HL-60 (cell line): Measurements from ENCODE around the gene TAS2R30.

ENCODE experiments used
- DNase-seq, 2 experiments: peaks; one replicate each; pipeline ENCODE4 v3.0.0-alpha.2; 2010 to 2020; ENCODE audit warnings: low read depth in 1 of 2, low spot score in 1 of 2
- H3K27ac ChIP-seq: fragments of 250-450 bp; sonication (Bioruptor Pico); replicated peaks from 2 replicates; pipeline ENCODE4 v1.5.1; 2020; ENCODE audit warnings: mild to moderate bottlenecking, moderate library complexity
- H3K27me3 ChIP-seq: fragments of 250-450 bp; sonication (Bioruptor Pico); 2 replicates; pipeline ENCODE4 v1.5.1; 2021; ENCODE audit warnings: mild to moderate bottlenecking, moderate library complexity; ENCODE audit not compliant: insufficient read depth, poor library complexity, severe bottlenecking
- H3K4me3 ChIP-seq: replicated peaks from 2 replicates; pipeline ENCODE4 v1.5.1; 2011; ENCODE audit warnings: mild to moderate bottlenecking, control low read depth, low read length; ENCODE audit not compliant: insufficient read depth
- CTCF ChIP-seq: IDR thresholded peaks from one replicate; pipeline ENCODE4 v1.5.1; 2011; ENCODE audit warnings: low read length, control low read depth, inconsistent platforms; ENCODE audit not compliant: insufficient read depth
- GABPA ChIP-seq: IDR thresholded peaks from 2 replicates; pipeline ENCODE4 v1.6.1; 2012; ENCODE audit warnings: low read depth
- POLR2AphosphoS5 ChIP-seq: IDR thresholded peaks from 2 replicates; pipeline ENCODE4 v1.6.1; 2012; ENCODE audit warnings: low read depth
- REST ChIP-seq: IDR thresholded peaks from 2 replicates; pipeline ENCODE4 v1.6.1; 2012; ENCODE audit warnings: low read depth; ENCODE audit not compliant: insufficient replicate concordance
- SPI1 ChIP-seq: IDR thresholded peaks from 2 replicates; pipeline ENCODE4 v1.6.1; 2012; ENCODE audit warnings: low read depth, mild to moderate bottlenecking, borderline replicate concordance

TAS2R30 gene

GRCh38 chr12:11144297-11144696 lies 9.9 kb upstream of the TAS2R30 start:
- Histone ChIP-seq H3K4me3 (no peak overlapping the region), H3K27me3 (no peaks in the 10 kb centered on the region), H3K27ac (no peak overlapping the region)
- no peak for DNase-seq
- TF ChIP-seq GABPA = no peak
- no peak for TF ChIP-seq REST
- no peak for TF ChIP-seq POLR2AphosphoS5
- TF ChIP-seq CTCF = no peak
- TF ChIP-seq SPI1 = no peak

- DNase-seq = no peak
- H3K4me3 ChIP-seq = no peak overlapping the region
- TF ChIP-seq SPI1 (no peak), CTCF (no peak), GABPA (no peak), REST (no peak), POLR2AphosphoS5 (no peak)
These were observed 8.9 kb upstream of the TAS2R30 start for GRCh38 chr12:11143352-11143751.

GRCh38 chr12:11136075-11136474 lies 1.6 kb upstream of the TAS2R30 start:
- no peak for DNase-seq
- TF ChIP-seq SPI1 = no peak
- no peaks in the 10 kb centered on the region for H3K27me3 ChIP-seq
- no peak overlapping the region for H3K4me3 ChIP-seq
- H3K27ac ChIP-seq = no peak overlapping the region

More at GRCh38 chr12:11143352-11143751, 8.9 kb upstream of the TAS2R30 start:
- Histone ChIP-seq H3K27me3 (no peaks in the 10 kb centered on the region), H3K27ac (no peak overlapping the region)

- H3K27ac ChIP-seq = no peak overlapping the region
These were observed 628 bp downstream of the TAS2R30 start for GRCh38 chr12:11133816-11134215.

More at GRCh38 chr12:11133816-11134215, 628 bp downstream of the TAS2R30 start:
- no peak for DNase-seq
- Histone ChIP-seq H3K27me3 (no peaks in the 10 kb centered on the region), H3K4me3 (no peak overlapping the region)
- no peak for TF ChIP-seq POLR2AphosphoS5
- no peak for TF ChIP-seq REST
- TF ChIP-seq CTCF = no peak
- TF ChIP-seq SPI1 = no peak
- no peak for TF ChIP-seq GABPA
